Esophagus squamous epithelium (tissue), 5 donors: ENCODE data around the gene CBFA2T2. TPM values are rescaled to one million over a fixed set of nuclear protein-coding genes. Genes with fewer than 3 reads are reported as not detected.

Source experiments
- DNase-seq: peaks from one replicate; lab custom pipeline; 2025; lab: John Stamatoyannopoulos, UW
- H3K27ac ChIP-seq, 4 donors: fragments of 200-600 bp; sonication (generic); one replicate each; pipeline ENCODE4 v1.5.1; 2016 to 2019; ENCODE audit warnings: mild to moderate bottlenecking in 1 of 4
- H3K27me3 ChIP-seq, 4 donors: fragments of 200-600 bp; sonication (generic); 1 replicate in 3 of 4; 2 replicates in 1 of 4; pipeline versions ENCODE4 v1.5.1 to v1.6.0; 2017 to 2021; ENCODE audit warnings: antibody characterized with exemption in 1 of 4
- H3K36me3 ChIP-seq, 3 donors: fragments of 200-600 bp; sonication (generic); one replicate each; pipeline ENCODE4 v1.5.1; 2016 to 2019
- H3K4me1 ChIP-seq, 3 donors: fragments of 200-600 bp; sonication (generic); one replicate each; pipeline ENCODE4 v1.5.1; 2017 to 2019
- H3K4me3 ChIP-seq, 4 donors: fragments of 200-600 bp; sonication (generic); 1 replicate in 3 of 4; 2 replicates in 1 of 4; pipeline ENCODE4 v1.5.1; 2016 to 2019; ENCODE audit warnings: mild to moderate bottlenecking in 2 of 4, moderate library complexity in 1 of 4
- H3K9me3 ChIP-seq, 3 donors: fragments of 200-600 bp; sonication (generic); one replicate each; pipeline ENCODE4 v1.5.1; 2016 to 2019
- CTCF ChIP-seq, 6 experiments: fragments of 450-650 bp in 4 of 6; fragments of 200-600 bp in 2 of 6; sonication (generic) in 2 of 6; IDR thresholded peaks; one replicate each; pipeline ENCODE4 v1.5.1; 2016 to 2019; ENCODE audit warnings: antibody characterized with exemption in 6 of 6, mild to moderate bottlenecking in 4 of 6, moderate library complexity in 4 of 6
- POLR2A ChIP-seq, 4 donors: fragments of 450-650 bp; IDR thresholded peaks; one replicate each; pipeline ENCODE4 v1.6.1; 2017; ENCODE audit warnings: antibody characterized with exemption in 4 of 4, mild to moderate bottlenecking in 4 of 4, moderate library complexity in 3 of 4
- WGBS, 2 donors: methylation state at CpG; one replicate each; pipeline ENCODE4 v1.1.5; 2018; 5-methylcytosine and 5-hydroxymethylcytosine counted together
- intact Hi-C: fragments of 100-400 bp; cut with DNase I; formaldehyde crosslinking; loops from one replicate; pipeline ENCODE4 v1.15.0; 2022
- total RNA-seq, 4 donors: library from RNA; depleted of rRNA; stranded (reverse); fragments of >200 nt; gene quantifications; one replicate each; pipeline ENCODE4 v1.1.0, GENCODE V29; 2016
- donor health status: DM: yes; HTN: yes; CAD: no.

Gene CBFA2T2
- total RNA-seq, 4 donors from 2014 or later, result 10.5 to 15.6 (median 10.8) TPM

- DNase-seq, result no peak
- Histone ChIP-seq H3K4me1 (peaks cover 0 to 11% (median 0%) of the 10 kb centered on the region in 3 donors), H3K4me3 (no peak overlapping the region), H3K27ac (no peak overlapping the region), H3K27me3 (no peaks in the 10 kb centered on the region), H3K9me3 (no peaks in the 10 kb centered on the region), H3K36me3 (peaks cover 0 to 3% (median 0%) of the 10 kb centered on the region in 3 donors)
- no peak for TF ChIP-seq CTCF (IDR thresholded peaks at IDR 0.05)
- no peak for TF ChIP-seq POLR2A (IDR thresholded peaks at IDR 0.05)
- intact Hi-C loops, result no loop called here
Observed at GRCh38 chr20:33545763-33546162, 55.9 kb downstream of the CBFA2T2 start.

- WGBS, 2 donors, result 94 to 95% methylated on average over 2 of the region's 2 CpGs
Observed at GRCh38 chr20:33549229-33549999, 59.5 kb downstream of the CBFA2T2 start.

GRCh38 chr20:33551778-33552177 lies 61.9 kb downstream of the CBFA2T2 start:
- intact Hi-C loops, result no loop called here
- no peak for TF ChIP-seq CTCF (IDR thresholded peaks at IDR 0.05)
- no peak for TF ChIP-seq POLR2A (IDR thresholded peaks at IDR 0.05)
- Histone ChIP-seq H3K27ac (peak overlapping the region; percentile 16 to 45 (median 39)), H3K9me3 (no peaks in the 10 kb centered on the region), H3K27me3 (no peaks in the 10 kb centered on the region), H3K4me3 (no peak overlapping the region), H3K36me3 (peaks cover 0 to 9% (median 0%) of the 10 kb centered on the region in 3 donors), H3K4me1 (peaks cover 7 to 56% (median 13%) of the 10 kb centered on the region in 3 donors)
- no peak for DNase-seq
- 47 to 52% methylated on average over 1 of the region's 1 CpG for WGBS, 2 donors

More at GRCh38 chr20:33549229-33549999, 59.5 kb downstream of the CBFA2T2 start:
- peaks cover 0 to 5% (median 0%) of the 10 kb centered on the region in 3 donors for H3K36me3 ChIP-seq
- no peaks in the 10 kb centered on the region for H3K9me3 ChIP-seq
- intact Hi-C loops, result no loop called here
- no peak for TF ChIP-seq POLR2A (IDR thresholded peaks at IDR 0.05)
- no peak for TF ChIP-seq CTCF (IDR thresholded peaks at IDR 0.05)
- H3K4me1 ChIP-seq, result peaks cover 5 to 44% (median 7%) of the 10 kb centered on the region in 3 donors
- H3K27ac ChIP-seq, result no peak overlapping the region
- no peak for DNase-seq
- no peaks in the 10 kb centered on the region for H3K27me3 ChIP-seq
- H3K4me3 ChIP-seq, result no peak overlapping the region

GRCh38 chr20:33552519-33552918 lies 62.6 kb downstream of the CBFA2T2 start:
- H3K27ac ChIP-seq, result peak overlapping the region in 3 of 4 donors; percentile 33 to 45 (median 45)
- intact Hi-C loops, result no loop called here
- no peak for DNase-seq
- H3K36me3 ChIP-seq, result peaks cover 0 to 14% (median 0%) of the 10 kb centered on the region in 3 donors
- no peaks in the 10 kb centered on the region for H3K27me3 ChIP-seq
- no peak overlapping the region for H3K4me3 ChIP-seq
- no peaks in the 10 kb centered on the region for H3K9me3 ChIP-seq
- TF ChIP-seq CTCF (IDR thresholded peaks at IDR 0.05) (no peak), POLR2A (IDR thresholded peaks at IDR 0.05) (no peak)
- WGBS, 2 donors, result 44 to 61% methylated on average over 3 of the region's 3 CpGs
- H3K4me1 ChIP-seq, result peaks cover 7 to 51% (median 13%) of the 10 kb centered on the region in 3 donors

- H3K36me3 ChIP-seq, result peaks cover 0 to 21% (median 0%) of the 10 kb centered on the region in 3 donors
- no peak for TF ChIP-seq POLR2A (IDR thresholded peaks at IDR 0.05)
- no peak for TF ChIP-seq CTCF (IDR thresholded peaks at IDR 0.05)
- H3K27me3 ChIP-seq, result no peaks in the 10 kb centered on the region
- no peaks in the 10 kb centered on the region for H3K9me3 ChIP-seq
- no peak for DNase-seq
- 70% methylated on average over 3 to 4 of the region's 4 CpGs for WGBS, 2 donors
- no peak overlapping the region for H3K4me3 ChIP-seq
- H3K27ac ChIP-seq, result peak overlapping the region in 2 of 4 donors; percentile 15 to 81
- intact Hi-C loops, result no loop called here
- H3K4me1 ChIP-seq, result peaks cover 7 to 51% (median 13%) of the 10 kb centered on the region in 3 donors
Observed at GRCh38 chr20:33553516-33553915, 63.6 kb downstream of the CBFA2T2 start.
